Ovary (tissue), 3 donors: ENCODE results near the gene CROCC.
A peak's percentile ranks its signal among the peaks of the same experiment; 100 is the strongest.
"Not testable (repeated sequence)": the region's sequence is repeated elsewhere in the genome, so short reads cannot be mapped to it uniquely, and the experiment has no call there.

ENCODE experiments used
- CTCF ChIP-seq, 3 donors: fragments of 450-650 bp in 2 of 3; fragments of 200-600 bp in 1 of 3; IDR thresholded peaks; one replicate each; pipeline versions ENCODE4 v1.5.1 to v1.8.0; 2016 to 2022; ENCODE audit warnings: antibody characterized with exemption in 3 of 3, mild to moderate bottlenecking in 1 of 3
- EP300 ChIP-seq: sonication (generic); formaldehyde crosslinking; IDR thresholded peaks from one replicate; pipeline ENCODE4 v1.6.1; 2017; ENCODE audit warnings: antibody characterized with exemption
- POLR2A ChIP-seq: fragments of 450-650 bp; IDR thresholded peaks from one replicate; pipeline ENCODE4 v1.6.1; 2017; ENCODE audit warnings: antibody characterized with exemption, mild to moderate bottlenecking, moderate library complexity
- donor health status: DM: no; HTN: no; CAD: no.

- TF ChIP-seq POLR2A: peak; percentile 95
- TF ChIP-seq CTCF (IDR thresholded peaks at IDR 0.05); EP300: not testable (repeated sequence)
Observed at GRCh38 chr1:16895598-16896315, 26.0 kb upstream of the CROCC start, which contains the start of gene RNU1-2.
